ENCODE data around the gene EXOSC9. TPM values are rescaled to one million over a fixed set of nuclear protein-coding genes. Genes with fewer than 3 reads are reported as not detected.
A peak's percentile ranks its signal among the peaks of the same experiment; 100 is the strongest.

Gene EXOSC9
- polyA plus RNA-seq, 1 of the 3 experiments (the other 2 are of a cell fraction), result 38.8 TPM

DNA sequence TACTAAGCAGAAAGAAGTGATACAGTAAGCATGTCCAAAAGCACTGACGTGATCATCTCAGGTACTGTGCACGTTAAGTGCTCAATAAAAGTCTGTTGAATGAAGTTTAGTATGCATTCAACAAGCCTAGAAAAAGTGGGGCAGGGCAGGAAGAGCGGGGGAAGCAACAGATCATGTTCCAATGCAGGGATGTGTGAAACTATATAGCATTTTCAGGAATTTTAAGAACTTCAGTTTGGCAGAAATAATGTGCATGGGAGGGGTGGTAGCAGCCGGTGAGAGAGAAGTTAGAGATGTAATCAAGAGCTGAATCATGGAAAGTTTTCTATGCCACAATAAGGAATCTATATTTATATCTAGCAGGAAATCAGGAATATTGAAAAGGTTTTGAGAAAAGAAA is 41.7 kb downstream of the EXOSC9 start (continued):
- TF ChIP-seq NFIC (IDR thresholded peaks at IDR 0.05; ENCODE audit: borderline replicate concordance) (peak; percentile 29; the same call in 1 of the 2 replicates), CTCF (IDR thresholded peaks at IDR 0.05) (no peak), CHD2 (IDR thresholded peaks at IDR 0.05; ENCODE audit: low read length, partially characterized antibody) (no peak), ZBTB33 (IDR thresholded peaks at IDR 0.05; ENCODE audit: borderline replicate concordance, low read depth) (no peak), MAX (IDR thresholded peaks at IDR 0.05; ENCODE audit: low read depth) (no peak), RCOR1 (IDR thresholded peaks at IDR 0.05; ENCODE audit: low read length) (no peak), RXRA (IDR thresholded peaks at IDR 0.05; ENCODE audit: borderline replicate concordance, low read depth) (no peak), TEAD4 (IDR thresholded peaks at IDR 0.05; ENCODE audit: borderline replicate concordance, insufficient read depth) (no peak), PBX3 (IDR thresholded peaks at IDR 0.05) (0 out of 2 replicates have a peak, but pooled peaks have one; percentile 4), TCF12 (IDR thresholded peaks at IDR 0.05) (no peak), IRF3 (IDR thresholded peaks at IDR 0.05; ENCODE audit: low read depth, low read length) (no peak), FOXM1 (IDR thresholded peaks at IDR 0.05; ENCODE audit: low read depth) (no peak), NRF1 (IDR thresholded peaks at IDR 0.05; ENCODE audit: low read depth, low read length) (no peak), GABPA (IDR thresholded peaks at IDR 0.05; ENCODE audit: low read depth) (no peak), EZH2phosphoT487 (IDR thresholded peaks at IDR 0.05; ENCODE audit: borderline replicate concordance, low read depth) (no peak)
- TF ChIP-seq, protein P1, sequence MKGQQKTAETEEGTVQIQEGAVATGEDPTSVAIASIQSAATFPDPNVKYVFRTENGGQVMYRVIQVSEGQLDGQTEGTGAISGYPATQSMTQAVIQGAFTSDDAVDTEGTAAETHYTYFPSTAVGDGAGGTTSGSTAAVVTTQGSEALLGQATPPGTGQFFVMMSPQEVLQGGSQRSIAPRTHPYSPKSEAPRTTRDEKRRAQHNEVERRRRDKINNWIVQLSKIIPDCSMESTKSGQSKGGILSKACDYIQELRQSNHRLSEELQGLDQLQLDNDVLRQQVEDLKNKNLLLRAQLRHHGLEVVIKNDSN (IDR thresholded peaks at IDR 0.05; ENCODE audit: borderline replicate concordance, low read depth), result no peak
